Stimulated activated CD8-positive, alpha-beta memory T cell treated with anti-CD3 and anti-CD28 coated beads, Interleukin-15, amount 100 ng/mL, for 4 hours (primary cell): ENCODE measurements around the gene PRPF19.

ENCODE experiments used
- DNase-seq, 2 donors: peaks; one replicate each; pipeline ENCODE4 v3.0.0-alpha.2; 2020; ENCODE audit warnings: low read depth in 2 of 2

Gene PRPF19

DNA sequence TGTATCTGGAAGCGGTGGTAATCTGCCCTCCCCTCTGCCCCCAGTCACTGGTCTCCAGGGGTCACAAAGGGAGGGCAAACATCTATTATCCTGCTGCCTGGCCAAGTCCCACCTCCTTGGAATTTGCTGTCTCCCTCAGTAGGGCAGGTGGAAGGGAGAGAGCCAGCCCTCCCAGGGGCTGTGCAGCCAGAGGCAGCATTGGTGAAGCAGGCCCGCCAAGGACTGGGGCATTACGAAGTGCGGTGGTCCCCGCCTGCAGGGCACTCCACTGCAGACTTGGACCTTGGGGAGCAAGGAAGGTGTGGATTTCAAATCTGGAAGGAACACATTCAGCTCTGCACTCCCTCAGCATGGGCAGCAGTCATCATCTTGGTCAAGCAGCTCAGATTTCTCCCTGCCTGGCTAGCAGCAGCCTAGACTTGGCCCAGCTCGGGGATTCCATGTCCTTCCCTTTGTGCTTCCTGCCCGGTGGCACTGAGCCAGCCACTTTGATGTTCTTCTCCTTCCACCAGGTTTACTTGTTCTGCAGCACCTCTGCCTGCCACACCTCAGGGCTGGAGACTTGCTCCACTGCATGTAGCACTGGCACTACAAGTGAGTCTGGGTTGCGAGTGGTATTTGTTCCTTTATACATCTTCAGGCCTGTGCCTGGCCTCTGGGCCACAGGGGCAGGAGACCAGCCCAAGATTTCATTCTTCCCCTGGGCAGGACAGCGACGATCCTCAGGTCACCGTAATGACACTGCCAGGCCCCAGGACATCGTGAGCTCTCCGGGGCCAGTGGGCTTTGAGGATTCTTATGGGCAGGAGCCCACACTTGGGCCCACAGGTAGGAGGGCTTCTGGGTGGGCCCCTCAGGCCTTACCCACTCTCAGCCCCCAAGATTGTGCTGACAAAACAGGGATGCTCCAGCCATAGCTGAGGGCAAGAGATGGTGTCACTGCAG, 31.7 kb downstream of the PRPF19 start:
- no peak for DNase-seq

DNA sequence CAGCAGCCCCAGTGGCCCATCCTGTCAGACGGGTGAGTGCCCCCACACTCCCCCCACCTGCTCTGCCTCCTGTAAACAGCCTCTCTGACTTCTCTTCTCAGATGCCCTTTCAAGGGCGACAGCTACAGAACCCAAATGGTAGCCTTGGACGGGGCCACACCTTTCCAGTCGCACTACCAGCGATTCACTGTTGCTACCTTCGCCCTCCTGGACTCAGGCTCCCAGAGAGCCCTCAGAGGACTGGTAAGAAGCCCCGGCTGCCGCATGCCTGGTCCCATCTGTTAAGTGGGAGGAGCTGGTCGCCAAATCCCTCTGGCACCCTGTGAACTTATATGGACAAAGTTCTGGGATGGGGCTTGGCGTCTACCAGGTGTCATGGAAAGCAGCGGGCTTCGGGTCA, 32.9 kb downstream of the PRPF19 start:
- DNase-seq = no peak

DNA sequence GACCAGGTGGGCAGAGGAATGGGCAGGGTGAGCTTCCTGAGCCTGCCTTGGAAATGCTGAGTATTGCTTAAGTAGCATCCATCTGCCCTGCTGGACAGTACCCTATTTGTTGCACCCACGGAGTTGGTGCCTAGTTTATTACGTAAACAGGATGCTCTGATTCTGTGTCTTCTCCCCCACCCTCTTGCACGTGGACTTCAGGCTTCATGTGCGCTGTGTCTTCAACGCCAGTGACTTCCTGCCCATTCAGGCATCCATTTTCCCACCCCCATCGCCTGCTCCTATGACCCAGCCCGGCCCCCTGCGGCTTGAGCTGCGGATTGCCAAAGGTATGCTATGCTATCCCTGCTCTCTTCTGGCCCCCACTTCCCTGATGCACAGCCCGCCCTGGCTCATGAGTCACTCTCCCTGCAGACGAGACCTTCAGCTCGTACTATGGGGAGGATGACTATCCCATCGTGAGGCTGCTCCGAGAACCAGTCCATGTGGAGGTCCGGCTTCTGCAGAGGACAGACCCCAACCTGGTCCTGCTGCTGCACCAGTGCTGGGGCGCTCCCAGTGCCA, 33.3 kb downstream of the PRPF19 start:
- DNase-seq = no peak

DNA sequence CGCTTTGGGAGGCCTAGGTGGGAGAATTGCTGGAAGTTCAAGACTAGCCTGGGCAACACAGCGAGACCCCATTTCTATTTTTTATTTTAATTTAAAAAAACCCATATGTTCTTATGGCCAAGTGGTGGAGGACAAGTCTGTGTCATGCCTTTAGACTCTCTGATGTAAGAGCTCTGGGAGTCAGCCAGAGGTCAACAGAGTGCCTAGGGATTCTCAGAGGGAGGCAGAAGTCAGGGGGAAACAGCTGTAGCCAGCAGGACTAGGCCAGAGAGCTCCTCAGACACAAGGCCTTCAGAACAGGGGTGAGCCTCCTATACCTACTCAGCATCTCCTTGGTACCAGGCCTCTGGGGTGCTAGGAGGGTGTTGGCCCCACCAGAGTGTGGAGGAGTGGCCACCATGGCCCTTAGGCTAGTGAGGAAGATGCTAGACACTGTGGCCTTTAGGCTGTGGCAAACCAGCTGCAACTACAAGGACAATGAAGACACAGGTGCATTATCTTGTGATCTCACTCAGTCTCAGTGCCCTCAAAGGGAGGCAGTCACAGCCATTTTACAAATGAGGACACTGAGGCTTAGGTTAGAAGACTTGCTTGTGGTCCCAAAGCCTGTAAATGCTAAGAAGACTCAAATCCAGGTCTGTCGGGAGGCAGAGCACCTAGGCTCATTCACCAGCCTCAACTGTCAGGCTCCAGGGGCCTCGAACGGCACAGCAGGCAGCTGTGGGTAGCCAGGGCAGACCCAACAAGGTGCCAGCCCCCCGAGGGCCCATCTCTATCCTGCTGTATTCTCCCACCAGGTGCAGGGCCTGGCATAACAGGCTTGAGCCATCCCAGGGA, 34.0 kb downstream of the PRPF19 start:
- DNase-seq = no peak

DNA sequence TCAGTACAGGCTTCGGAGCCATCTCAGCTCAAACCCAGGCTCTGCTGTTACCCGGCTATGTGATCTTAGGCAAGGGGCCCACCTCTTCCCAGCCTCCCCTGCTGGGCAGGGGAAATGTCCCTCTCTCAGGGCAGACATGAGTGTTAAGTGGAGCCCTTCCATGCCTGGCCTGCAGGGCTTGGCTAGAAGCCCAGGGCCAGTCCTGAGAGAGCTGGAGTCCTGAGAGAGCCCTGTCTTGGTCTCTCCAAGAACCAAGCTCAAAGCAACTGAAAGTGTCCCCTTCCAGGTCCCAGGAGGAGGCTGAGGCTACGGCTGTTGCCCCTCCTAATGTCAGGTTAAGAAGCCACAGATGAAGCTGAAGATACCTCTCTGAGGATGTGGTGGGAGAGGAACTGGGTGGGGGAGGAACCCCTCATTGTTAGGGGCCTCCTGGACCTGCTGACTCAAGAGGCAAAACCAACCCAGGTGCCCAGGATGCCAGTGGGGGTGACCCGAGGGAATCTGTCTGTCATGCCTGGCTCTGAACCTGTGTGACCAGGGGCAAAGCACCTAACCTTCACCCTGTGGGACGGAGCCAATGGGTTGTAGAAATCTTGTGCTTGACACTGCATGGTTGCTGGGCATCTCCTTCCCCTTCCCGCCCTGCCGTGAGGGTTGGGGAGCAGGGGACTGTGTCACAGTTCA, 34.9 kb downstream of the PRPF19 start:
- DNase-seq = no peak

DNA sequence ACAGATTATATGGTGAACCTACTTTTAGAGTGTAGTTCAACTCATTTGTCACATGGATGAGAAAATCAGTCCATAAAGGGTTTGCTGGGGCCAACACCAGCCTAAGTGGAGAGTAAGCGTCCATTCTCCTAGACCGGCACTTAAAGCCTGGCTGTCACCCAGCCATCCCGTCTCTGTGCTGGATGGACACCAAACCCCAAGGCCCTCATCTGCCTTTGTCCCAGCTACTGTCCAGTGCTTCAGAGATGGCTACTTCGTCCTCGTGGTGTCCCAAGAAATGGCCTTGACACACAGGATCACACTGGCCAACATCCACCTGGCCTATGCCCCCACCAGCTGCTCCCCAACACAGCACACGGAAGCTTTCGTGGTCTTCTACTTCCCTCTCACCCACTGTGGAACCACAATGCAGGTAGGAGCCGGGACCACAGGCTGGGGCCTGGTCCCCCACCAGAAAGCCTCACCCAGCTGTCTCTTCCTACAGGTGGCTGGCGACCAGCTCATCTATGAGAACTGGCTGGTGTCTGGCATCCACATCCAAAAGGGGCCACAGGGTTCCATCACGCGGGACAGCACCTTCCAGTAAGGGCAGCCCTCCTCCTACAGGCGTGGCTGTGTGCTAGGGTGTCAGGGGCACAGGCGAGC, 35.5 kb downstream of the PRPF19 start:
- no peak for DNase-seq

DNA sequence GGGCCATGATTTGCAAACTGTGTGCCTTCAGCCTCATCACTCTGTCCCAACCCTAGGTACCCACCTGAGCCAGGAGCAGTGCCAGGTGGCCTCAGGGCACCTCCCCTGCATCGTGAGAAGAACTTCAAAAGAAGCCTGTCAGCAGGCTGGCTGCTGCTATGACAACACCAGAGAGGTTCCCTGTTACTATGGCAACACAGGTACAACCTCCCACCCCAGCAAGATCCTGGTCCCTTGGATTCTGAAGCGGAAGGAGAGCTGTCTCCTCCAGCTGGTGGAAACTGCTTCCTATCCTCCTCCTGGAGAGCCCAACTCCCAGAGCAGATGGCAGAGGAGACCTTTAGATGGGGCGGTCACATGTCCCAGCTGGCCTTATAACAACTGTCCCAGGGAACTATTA, 36.1 kb downstream of the PRPF19 start:
- DNase-seq = no peak

DNA sequence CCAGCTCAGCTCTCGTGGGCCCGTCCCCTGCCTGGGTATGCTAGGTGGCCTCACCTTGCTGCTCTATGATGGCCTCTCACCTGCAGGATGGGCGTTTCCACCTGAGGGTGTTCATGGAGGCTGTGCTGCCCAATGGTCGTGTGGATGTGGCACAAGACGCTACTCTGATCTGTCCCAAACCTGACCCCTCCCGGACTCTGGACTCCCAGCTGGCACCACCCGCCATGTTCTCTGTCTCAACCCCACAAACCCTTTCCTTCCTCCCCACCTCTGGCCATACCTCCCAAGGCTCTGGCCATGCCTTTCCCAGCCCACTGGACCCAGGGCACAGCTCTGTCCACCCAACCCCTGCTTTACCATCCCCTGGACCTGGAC, 36.9 kb downstream of the PRPF19 start:
- DNase-seq = no peak

DNA sequence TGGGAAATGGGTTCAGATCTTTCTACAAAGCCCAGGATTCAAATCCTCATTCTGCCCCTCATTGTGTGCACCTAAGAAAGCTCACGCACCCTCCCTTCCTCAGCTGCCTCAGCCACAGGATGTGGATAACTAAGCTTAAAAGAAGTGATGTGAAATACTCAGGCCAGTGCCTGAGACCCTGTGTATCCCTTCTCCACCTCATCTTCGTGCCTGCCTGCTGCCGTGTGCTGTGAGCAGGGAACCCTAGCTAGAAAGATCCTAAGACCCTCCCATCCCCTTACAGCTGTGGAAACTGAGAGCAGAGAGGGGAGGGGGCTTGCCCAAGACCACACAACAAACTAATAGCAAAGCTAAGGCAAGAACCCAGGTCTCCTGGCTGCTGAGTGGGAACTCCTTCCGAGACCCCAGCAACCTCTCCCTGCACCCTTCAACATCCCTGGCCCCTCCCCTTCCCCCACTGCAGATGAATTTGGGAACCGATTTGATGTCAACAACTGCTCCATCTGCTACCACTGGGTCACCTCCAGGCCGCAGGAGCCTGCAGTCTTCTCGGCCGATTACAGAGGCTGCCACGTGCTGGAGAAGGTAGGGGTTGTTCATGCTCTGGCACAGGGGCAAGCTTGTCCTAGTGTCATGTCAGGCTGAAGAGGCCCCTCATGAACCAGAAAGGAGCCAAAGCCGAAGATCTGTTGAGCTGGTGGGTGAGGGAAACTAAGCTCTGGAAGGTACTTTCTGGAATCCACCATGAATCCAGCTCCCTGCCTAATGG, 37.5 kb downstream of the PRPF19 start:
- DNase-seq = no peak

DNA sequence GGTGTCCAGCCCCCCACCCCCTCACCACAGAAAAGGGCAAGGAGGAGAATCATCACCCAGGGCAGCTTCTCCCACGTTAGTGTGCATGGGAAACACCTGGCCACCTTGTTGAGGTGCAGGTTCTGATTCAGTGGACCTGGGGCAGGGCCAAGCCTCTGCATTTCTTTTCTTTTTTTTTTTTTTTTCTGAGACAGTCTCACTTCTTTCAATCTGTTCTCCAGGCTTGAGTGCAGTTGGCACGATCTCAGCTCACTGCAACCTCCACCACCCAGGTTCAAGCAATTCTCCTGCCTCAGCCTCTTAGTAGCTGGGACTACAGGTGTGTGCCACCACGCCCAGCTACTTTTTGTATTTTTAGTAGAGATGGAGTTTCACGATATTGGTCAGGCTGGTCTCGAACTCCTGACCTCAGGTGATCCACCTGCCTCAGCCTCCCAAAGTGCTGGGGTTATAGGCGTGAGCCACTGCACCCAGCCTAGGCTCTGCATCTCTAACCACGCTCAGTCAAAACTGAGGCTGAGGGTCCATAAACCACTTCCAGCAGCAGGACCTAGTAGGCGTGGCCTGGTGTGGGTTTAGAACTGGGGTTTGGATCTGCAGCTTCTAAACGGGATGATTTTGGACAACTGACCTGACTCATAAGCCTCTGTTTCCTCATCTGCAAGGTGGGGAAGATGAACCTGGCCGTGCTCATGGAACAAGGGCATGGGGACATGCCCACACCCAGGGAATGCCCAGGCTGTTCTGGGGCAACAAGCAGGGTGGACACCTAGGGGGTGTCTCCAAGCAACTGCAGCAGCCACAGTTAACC, 38.3 kb downstream of the PRPF19 start:
- DNase-seq = no peak

DNA sequence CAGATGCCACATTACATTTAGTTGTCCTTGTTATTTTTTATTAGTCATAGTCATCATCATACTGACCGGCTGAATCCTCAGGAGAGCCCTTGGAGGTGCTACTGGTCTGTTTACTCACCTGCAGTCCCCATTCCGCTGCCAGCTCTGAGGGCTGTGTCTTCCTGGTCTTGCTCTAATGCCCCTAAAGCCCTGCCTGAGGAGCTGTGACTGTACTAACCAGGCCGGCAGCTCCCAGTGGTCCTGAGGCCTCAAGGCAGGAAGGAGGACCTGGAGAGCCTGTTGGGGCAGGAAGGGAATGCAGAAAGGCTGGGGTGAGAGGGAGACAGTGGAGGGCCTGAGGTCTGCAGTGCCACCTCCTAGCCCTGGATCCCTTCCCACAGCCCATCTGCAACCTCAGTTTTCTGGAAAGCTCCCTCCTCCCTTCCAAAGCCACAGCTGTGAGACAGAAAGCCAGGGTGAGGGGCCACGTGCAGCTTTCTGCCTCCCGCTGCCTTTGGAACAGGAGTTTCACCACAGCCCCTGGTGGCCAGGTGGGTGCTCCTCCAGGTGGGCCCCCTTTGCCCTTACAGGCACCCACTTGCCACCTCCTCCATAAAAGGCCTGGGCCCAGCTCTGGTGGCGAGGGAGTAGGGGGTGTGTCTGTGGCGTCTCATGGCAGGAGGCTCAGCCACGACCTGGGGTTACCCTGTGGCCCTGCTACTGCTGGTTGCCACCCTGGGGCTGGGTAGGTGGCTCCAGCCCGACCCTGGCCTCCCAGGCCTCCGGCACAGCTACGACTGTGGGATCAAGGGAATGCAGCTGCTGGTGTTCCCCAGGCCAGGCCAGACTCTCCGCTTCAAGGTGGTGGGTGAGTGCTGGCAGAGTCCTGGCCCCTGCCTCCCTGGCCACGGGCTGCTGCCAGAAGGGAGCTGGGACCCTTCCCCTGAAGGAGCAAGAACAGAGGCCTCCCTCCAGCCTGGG, 39.2 kb downstream of the PRPF19 start, which contains the start of gene ZP1:
TSS of gene ZP1 (plus strand) at position 632 of the 960 bp plus-strand sequence. CDS start at position 652, 20 bp downstream.
- no peak for DNase-seq

DNA sequence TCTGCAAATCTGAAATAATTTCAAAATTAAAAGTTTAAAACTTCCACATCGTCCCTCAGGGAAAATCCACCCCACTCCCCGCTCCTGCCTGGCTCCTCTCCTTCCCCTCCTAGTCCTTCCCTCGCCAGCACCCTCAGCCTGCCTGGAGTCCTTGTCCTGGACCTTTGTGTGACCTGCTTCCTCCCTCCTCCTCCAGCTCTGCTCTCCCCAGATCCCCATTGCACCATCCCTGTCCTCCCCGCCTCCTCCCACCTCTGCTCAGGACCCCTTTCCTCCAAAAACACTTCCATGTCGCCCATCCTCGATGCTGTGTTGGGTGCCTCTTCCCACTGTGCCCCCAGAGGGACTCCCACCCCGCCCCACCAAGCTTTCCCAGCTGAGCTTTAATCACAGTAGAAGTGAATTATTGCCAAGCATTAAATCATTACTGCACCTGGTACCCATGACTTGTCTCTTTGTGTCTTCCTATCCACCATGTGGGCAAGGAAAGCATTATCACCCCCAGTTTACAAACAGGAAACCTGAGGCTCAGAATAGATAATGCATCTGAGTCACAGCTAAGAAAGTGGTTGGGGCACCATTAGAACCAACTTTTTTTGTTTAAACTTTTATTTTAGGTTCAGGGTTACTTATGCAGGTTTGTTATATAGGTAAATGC, 41.4 kb downstream of the PRPF19 start:
- no peak for DNase-seq

DNA sequence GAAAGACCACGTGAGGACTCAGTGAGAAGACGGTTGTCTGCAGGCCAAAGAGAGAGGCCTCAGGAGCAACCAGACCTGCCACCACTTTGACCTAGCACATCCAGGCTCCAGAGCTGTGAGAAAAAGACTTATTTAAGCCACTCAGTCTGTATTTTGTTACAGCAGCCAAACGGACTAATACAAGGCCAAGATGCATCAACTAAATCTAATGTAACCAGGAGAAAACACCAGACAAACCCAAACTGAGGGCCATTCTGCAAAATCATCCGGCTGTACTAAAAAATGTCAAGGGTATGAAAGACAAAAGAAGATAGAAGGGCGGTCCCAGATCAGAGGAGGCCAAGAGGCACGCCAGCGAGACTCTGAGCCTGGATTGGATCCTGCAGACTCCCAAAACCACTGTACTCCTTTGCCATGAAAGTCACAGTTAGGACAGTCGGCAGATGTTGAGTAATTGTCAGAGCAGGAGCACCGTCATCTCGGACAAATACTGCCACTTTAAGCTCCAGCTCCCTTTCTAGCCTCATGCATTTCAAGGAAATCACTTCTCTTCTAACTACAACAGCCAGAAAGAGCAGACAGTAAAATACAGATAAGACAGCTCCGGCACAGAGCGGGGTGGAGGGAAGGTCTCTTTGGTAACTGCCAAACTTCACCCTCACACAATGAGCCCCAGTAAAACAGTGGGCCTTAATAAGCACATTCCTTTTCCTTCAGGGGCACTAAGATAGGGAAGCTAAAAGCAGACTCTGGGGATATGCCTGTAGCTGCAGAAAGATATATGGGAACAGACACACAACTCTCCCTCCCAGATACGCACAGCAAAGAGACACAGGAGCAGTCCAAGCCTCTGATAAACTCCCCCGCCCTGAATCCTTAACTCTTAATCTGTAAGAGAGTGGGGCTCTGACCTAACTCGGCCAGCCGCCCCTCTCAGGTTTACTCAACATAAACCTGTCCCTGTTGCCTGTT, 42.5 kb downstream of the PRPF19 start:
- DNase-seq = no peak

DNA sequence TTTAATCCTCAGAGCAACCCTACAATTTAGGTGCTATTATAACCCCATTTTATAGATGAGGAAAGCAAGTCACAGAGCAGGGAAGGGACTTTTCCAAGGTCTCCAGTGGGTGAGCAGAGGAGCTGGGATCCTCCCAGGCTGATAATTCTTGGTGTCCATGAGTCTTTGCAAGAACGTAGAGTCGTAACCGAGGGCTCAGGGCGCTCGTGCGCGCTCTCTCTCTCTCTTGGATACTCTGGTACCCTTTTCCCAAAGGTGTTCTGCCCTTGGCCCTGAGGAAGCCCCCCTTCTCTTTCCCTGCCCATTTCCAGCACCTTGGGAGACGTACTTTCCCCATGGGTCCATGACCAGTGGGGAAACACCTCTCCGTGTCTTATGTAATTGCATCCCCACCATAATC, 44.2 kb downstream of the PRPF19 start:
- DNase-seq = no peak

DNA sequence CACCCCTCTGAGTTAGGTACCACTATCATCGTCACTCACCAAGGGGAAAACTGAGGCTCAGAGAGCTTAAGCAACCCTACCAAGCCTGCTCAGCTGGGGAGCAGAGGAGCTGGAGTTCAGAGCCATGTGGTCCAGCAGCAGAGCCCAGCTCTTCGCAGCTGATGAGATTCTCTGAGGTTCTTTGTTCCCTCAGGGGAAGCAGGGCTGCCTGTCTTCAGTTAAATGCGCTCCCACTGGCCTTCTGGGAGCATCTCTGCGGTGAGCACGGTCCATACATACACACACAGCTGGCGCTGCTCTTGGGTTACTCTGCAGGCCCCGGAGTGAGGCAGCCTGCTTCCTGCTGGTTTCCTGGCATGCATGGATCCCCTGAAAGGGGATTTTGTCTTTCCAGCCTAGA, 45.4 kb downstream of the PRPF19 start:
- DNase-seq = no peak

DNA sequence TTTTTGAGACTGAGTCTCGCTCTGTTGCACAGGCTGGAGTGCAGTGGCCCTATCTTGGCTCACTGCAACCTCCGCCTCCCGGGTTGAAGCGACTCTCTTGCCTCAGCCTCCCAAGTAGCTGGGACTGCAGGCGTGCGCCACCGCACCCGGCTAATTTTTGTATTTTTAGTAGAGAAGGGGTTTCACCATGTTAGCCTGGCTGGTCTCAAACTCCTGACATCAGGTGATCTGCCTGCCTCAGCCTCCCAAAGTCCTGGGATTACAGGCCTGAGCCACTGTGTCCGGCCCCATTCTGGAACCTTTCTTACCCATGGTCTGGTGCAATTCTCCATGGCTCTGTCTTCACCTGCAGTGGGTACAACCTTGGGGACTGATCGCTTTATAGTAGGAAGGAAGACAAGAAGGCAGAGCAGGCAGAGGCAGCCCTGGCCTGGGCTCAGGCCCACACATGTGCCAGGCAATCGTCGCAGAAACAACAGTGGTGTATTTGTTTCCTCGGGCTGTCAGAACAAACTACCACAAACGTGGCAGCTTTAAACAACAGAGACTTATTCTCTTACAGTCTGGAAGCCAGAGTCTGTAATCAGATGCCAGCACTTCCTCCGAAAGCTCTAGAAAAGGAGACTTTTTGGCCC, 46.7 kb downstream of the PRPF19 start:
- no peak for DNase-seq
